ENCODE results near the gene RBM15.

RBM15 gene

DNA sequence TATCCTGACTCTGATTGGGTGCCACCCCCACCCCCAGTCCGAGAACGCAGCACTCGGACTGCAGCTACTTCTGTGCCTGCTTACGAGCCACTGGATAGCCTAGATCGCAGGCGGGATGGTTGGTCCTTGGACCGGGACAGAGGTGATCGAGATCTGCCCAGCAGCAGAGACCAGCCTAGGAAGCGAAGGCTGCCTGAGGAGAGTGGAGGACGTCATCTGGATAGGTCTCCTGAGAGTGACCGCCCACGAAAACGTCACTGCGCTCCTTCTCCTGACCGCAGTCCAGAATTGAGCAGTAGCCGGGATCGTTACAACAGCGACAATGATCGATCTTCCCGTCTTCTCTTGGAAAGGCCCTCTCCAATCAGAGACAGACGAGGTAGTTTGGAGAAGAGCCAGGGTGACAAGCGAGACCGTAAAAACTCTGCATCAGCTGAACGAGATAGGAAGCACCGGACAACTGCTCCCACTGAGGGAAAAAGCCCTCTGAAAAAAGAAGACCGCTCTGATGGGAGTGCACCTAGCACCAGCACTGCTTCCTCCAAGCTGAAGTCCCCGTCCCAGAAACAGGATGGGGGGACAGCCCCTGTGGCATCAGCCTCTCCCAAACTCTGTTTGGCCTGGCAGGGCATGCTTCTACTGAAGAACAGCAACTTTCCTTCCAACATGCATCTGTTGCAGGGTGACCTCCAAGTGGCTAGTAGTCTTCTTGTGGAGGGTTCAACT lies 2.1 kb downstream of the RBM15 start (continued):
- TF ChIP-seq, protein P1, sequence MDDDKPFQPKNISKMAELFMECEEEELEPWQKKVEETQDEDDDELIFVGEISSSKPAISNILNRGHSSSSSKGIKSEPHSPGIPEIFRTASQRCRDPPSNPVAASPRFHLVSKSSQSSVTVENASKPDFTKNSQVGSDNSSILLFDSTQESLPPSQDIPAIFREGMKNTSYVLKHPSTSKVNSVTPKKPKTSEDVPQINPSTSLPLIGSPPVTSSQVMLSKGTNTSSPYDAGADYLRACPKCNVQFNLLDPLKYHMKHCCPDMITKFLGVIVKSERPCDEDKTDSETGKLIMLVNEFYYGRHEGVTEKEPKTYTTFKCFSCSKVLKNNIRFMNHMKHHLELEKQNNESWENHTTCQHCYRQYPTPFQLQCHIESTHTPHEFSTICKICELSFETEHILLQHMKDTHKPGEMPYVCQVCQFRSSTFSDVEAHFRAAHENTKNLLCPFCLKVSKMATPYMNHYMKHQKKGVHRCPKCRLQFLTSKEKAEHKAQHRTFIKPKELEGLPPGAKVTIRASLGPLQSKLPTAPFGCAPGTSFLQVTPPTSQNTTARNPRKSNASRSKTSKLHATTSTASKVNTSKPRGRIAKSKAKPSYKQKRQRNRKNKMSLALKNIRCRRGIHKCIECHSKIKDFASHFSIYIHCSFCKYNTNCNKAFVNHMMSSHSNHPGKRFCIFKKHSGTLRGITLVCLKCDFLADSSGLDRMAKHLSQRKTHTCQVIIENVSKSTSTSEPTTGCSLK (tag by site-specific recombination; IDR thresholded peaks at IDR 0.05), result no peak
- TF ChIP-seq ZNF335 (tag by site-specific recombination; conservative IDR thresholded peaks at IDR 0.05) (peak; percentile 40; the same call in 1 of the 2 replicates), ZNF311 (tag by site-specific recombination; IDR thresholded peaks at IDR 0.05; ENCODE audit: borderline replicate concordance) (no peak), ZNF10 (tag by site-specific recombination; IDR thresholded peaks at IDR 0.05) (peak; percentile 100), ZNF214 (tag by site-specific recombination; IDR thresholded peaks at IDR 0.05; ENCODE audit: borderline replicate concordance) (no peak), TRIM28 (IDR thresholded peaks at IDR 0.05; ENCODE audit: borderline replicate concordance, low read length) (no peak), ZNF416 (tag by site-specific recombination; IDR thresholded peaks at IDR 0.05) (no peak), ZNF138 (tag by site-specific recombination; IDR thresholded peaks at IDR 0.05; ENCODE audit: borderline replicate concordance) (no peak), IKZF3 (tag by site-specific recombination; IDR thresholded peaks at IDR 0.05) (peak; percentile 60; the same call in 1 of the 2 replicates)
- TF ChIP-seq, protein P2, sequence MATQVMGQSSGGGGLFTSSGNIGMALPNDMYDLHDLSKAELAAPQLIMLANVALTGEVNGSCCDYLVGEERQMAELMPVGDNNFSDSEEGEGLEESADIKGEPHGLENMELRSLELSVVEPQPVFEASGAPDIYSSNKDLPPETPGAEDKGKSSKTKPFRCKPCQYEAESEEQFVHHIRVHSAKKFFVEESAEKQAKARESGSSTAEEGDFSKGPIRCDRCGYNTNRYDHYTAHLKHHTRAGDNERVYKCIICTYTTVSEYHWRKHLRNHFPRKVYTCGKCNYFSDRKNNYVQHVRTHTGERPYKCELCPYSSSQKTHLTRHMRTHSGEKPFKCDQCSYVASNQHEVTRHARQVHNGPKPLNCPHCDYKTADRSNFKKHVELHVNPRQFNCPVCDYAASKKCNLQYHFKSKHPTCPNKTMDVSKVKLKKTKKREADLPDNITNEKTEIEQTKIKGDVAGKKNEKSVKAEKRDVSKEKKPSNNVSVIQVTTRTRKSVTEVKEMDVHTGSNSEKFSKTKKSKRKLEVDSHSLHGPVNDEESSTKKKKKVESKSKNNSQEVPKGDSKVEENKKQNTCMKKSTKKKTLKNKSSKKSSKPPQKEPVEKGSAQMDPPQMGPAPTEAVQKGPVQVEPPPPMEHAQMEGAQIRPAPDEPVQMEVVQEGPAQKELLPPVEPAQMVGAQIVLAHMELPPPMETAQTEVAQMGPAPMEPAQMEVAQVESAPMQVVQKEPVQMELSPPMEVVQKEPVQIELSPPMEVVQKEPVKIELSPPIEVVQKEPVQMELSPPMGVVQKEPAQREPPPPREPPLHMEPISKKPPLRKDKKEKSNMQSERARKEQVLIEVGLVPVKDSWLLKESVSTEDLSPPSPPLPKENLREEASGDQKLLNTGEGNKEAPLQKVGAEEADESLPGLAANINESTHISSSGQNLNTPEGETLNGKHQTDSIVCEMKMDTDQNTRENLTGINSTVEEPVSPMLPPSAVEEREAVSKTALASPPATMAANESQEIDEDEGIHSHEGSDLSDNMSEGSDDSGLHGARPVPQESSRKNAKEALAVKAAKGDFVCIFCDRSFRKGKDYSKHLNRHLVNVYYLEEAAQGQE (tag by site-specific recombination; IDR thresholded peaks at IDR 0.05), result no peak

DNA sequence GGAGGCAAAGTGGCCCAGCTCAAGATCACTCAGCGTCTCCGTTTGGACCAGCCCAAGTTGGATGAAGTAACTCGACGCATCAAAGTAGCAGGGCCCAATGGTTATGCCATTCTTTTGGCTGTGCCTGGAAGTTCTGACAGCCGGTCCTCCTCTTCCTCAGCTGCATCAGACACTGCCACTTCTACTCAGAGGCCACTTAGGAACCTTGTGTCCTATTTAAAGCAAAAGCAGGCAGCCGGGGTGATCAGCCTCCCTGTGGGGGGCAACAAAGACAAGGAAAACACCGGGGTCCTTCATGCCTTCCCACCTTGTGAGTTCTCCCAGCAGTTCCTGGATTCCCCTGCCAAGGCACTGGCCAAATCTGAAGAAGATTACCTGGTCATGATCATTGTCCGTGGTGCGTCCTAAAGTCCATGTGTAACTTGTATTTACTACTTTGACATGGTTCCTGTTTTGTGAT lies 2.7 kb downstream of the RBM15 start:
- Histone ChIP-seq H3K27ac (ENCODE audit: extremely low read depth, low read depth, low read length) (peak overlapping the region; percentile 6; the same call in 1 of the 2 replicates), H3K4me1 (ENCODE audit: control insufficient read depth, insufficient read depth, low read length) (peaks cover 10% of the 10 kb centered on the region), H3K36me3 (ENCODE audit: control insufficient read depth in 2 of 2, insufficient read depth in 1 of 2, low read length in 2 of 2) (peaks cover 12 to 59% of the 10 kb centered on the region in 2 experiments; a peak in 2 of 3 replicates), H3K4me3 (ENCODE audit: low read depth, low read length) (peak overlapping the region; percentile 39), H3K9me3 (ENCODE audit: control insufficient read depth, insufficient read depth, low read depth, low read length) (no peaks in the 10 kb centered on the region)
- ChIA-PET CTCF (interaction anchor here (0.6 to 1.6 kb wide), 3 partner anchors 9 to 1117 kb away, joined by 3 to 7 read pairs (median 3); no protein-coding TSS in a partner anchor), POLR2A (no interaction called here)
- TF ChIP-seq, protein P3, sequence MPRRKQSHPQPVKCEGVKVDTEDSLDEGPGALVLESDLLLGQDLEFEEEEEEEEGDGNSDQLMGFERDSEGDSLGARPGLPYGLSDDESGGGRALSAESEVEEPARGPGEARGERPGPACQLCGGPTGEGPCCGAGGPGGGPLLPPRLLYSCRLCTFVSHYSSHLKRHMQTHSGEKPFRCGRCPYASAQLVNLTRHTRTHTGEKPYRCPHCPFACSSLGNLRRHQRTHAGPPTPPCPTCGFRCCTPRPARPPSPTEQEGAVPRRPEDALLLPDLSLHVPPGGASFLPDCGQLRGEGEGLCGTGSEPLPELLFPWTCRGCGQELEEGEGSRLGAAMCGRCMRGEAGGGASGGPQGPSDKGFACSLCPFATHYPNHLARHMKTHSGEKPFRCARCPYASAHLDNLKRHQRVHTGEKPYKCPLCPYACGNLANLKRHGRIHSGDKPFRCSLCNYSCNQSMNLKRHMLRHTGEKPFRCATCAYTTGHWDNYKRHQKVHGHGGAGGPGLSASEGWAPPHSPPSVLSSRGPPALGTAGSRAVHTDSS (tag by site-specific recombination; IDR thresholded peaks at IDR 0.05), result peak; percentile 65
- no peak for TF ChIP-seq ZNF404 (tag by site-specific recombination; IDR thresholded peaks at IDR 0.05)
- TF ChIP-seq, protein P4, sequence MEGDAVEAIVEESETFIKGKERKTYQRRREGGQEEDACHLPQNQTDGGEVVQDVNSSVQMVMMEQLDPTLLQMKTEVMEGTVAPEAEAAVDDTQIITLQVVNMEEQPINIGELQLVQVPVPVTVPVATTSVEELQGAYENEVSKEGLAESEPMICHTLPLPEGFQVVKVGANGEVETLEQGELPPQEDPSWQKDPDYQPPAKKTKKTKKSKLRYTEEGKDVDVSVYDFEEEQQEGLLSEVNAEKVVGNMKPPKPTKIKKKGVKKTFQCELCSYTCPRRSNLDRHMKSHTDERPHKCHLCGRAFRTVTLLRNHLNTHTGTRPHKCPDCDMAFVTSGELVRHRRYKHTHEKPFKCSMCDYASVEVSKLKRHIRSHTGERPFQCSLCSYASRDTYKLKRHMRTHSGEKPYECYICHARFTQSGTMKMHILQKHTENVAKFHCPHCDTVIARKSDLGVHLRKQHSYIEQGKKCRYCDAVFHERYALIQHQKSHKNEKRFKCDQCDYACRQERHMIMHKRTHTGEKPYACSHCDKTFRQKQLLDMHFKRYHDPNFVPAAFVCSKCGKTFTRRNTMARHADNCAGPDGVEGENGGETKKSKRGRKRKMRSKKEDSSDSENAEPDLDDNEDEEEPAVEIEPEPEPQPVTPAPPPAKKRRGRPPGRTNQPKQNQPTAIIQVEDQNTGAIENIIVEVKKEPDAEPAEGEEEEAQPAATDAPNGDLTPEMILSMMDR (tag by site-specific recombination; IDR thresholded peaks at IDR 0.05), result no peak
- TF ChIP-seq OSR2 (tag by site-specific recombination; IDR thresholded peaks at IDR 0.05), result no peak
- TF ChIP-seq ZNF292 (tag by site-specific recombination; IDR thresholded peaks at IDR 0.05; ENCODE audit: borderline replicate concordance, low read depth), result no peak
- TF ChIP-seq, protein P5, sequence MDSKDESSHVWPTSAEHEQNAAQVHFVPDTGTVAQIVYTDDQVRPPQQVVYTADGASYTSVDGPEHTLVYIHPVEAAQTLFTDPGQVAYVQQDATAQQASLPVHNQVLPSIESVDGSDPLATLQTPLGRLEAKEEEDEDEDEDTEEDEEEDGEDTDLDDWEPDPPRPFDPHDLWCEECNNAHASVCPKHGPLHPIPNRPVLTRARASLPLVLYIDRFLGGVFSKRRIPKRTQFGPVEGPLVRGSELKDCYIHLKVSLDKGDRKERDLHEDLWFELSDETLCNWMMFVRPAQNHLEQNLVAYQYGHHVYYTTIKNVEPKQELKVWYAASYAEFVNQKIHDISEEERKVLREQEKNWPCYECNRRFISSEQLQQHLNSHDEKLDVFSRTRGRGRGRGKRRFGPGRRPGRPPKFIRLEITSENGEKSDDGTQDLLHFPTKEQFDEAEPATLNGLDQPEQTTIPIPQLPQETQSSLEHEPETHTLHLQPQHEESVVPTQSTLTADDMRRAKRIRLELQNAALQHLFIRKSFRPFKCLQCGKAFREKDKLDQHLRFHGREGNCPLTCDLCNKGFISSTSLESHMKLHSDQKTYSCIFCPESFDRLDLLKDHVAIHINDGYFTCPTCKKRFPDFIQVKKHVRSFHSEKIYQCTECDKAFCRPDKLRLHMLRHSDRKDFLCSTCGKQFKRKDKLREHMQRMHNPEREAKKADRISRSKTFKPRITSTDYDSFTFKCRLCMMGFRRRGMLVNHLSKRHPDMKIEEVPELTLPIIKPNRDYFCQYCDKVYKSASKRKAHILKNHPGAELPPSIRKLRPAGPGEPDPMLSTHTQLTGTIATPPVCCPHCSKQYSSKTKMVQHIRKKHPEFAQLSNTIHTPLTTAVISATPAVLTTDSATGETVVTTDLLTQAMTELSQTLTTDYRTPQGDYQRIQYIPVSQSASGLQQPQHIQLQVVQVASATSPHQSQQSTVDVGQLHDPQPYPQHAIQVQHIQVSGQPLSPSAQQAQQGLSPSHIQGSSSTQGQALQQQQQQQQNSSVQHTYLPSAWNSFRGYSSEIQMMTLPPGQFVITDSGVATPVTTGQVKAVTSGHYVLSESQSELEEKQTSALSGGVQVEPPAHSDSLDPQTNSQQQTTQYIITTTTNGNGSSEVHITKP (tag by site-specific recombination; IDR thresholded peaks at IDR 0.05), result peak; percentile 79
- TF ChIP-seq ZNF391 (tag by site-specific recombination; IDR thresholded peaks at IDR 0.05; ENCODE audit: borderline replicate concordance, low read depth), result no peak
- no peak for TF ChIP-seq ZNF596 (tag by site-specific recombination; IDR thresholded peaks at IDR 0.05)
- TF ChIP-seq ZNF266 (tag by site-specific recombination; IDR thresholded peaks at IDR 0.05; ENCODE audit: low read depth), result no peak
- TF ChIP-seq GLIS1 (tag by site-specific recombination; IDR thresholded peaks at IDR 0.05), result peak; percentile 33
- TF ChIP-seq ZNF558 (tag by site-specific recombination; IDR thresholded peaks at IDR 0.05), result no peak
- no peak for TF ChIP-seq ZNF76 (tag by site-specific recombination; IDR thresholded peaks at IDR 0.05; ENCODE audit: borderline replicate concordance, low read depth)
- no peak for TF ChIP-seq ZNF48 (tag by site-specific recombination; IDR thresholded peaks at IDR 0.05)

Measured in HEK293 (cell line).